DMS153 (cell line): ENCODE measurements around the gene NANOS2.

Experiments
- DNase-seq: peaks from one replicate; lab custom pipeline; 2025; lab: John Stamatoyannopoulos, UW

The NANOS2 gene

DNA sequence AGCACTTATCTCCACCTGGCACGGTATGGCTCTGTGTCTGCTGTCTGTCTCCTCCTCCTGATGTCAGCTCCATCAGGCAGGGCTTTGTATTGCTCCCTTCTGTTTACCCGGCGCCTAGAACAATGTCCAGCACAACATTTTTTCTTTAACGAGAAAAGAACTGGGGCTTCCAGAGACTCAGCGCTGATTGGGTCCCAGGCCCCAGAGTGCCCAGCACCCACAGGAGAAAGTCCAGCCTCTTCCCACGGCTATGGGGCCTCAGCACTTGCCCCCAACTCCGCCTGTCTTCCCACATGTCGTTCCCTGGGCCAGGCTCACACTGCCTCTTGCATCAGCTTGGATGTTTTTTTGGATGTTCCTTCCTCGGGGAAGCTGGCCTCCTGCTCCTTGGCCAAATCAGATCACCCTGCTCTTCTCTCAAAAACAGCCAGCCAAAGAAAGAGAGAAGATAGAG is 19.0 kb downstream of the NANOS2 start:
- DNase-seq: no peak

- no peak for DNase-seq
These were observed 23.7 kb downstream of the NANOS2 start for GRCh38 chr19:45890877-45891276.

DNA sequence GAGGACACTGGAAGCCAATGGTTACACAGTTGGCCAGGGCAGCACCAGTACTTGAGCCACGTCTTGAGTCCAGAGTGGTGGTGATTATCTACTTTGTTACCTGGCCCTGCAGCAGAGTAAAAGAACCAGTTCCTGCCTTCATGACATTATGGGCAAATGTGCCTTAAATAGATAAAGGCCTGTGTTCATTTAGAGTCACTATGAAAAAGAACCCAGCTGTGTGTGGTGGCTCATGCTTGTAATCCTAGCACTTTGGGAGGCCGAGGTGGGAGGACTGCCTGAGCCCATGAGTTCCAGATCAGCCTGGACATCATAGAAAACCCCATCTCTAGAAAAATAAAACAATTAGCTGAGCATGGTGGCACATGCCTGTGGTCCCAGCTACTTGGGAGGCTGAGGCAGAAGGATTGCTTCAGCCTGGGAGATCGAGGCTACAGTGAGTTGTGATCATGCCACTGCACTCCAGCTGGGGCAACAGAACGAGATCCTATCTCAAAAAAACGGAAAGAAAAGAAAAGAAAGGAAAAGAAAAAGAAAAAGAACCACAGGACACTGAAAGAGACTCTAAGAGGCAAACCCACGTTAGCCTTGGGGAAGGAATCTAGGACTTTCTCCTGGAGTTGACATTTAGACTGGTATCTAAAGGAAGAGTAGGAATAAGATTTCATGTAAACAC is 25.2 kb downstream of the NANOS2 start:
- DNase-seq: no peak

DNA sequence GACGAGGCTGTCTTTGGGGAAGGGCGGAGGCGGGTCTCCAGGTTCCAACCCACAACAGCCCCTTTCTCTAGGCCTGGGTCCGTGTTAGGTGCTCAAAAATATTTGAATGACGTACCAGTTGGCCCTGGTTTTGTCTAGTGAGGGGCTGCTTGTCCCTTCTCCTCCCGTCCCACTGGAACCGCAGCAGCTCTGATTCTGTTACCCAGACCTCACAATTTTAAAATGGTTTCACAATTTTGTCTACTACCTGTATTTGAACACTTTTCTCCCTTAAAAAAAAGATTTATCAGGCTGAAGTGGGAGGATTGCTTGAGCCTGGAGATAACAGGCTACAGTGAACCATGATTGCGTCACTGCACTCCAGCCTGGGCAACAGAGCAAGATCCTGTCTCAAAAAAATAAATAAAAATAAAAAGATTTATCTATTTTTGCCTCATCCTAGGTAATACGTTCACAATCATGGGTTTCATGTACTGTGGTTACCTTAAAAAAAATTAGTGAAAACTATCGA is 27.3 kb downstream of the NANOS2 start:
- no peak for DNase-seq

DNA sequence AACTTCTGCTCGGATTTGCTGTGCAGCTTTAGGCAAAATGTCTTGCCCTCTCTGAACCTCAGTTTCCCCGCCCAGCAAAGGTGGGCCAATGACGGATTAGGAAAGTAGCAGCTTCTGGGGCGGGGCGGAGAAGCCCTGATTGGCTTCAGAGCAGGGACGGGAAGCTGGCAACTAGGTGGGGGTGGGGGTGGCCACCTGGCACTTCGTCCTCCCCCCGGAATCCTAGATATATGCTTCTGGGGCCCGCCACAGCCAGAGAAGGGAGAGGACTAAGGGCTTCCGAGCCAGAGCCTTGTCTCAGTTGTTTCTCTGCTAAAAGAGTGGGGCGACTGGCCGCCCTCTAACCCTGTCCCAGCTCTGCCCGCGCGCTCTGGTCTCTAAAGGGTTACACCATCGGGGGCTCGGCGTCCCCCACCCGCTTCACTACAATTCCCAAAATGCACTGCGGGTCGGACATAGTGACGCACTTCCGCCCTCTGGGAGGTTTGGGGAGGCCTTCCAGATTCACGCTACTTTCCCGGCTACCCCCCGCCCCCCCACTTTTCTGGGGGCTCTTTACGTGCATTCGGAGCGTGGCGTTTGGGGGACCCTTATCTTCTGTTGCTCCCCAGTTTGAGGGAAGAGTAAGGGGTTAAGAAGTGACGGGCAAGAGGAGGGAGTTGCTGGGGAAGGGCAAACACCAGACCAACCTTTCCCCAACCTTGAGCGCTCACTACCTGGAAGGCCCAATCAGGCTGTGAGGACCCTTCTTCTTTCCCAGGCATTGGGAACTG is 28.0 kb downstream of the NANOS2 start:
- DNase-seq: peak; percentile 76

GRCh38 chr19:45885556-45886426 is 28.8 kb downstream of the NANOS2 start, which contains the start of gene IRF2BP1:
Gene IRF2BP1, minus strand, starts transcription at chr19:45886141. Its CDS starts 367 bp downstream, at chr19:45885774.
- DNase-seq: peak; percentile 80

- DNase-seq: no peak
These were observed 29.7 kb downstream of the NANOS2 start for GRCh38 chr19:45884682-45885555.

GRCh38 chr19:45883881-45884681 is 30.5 kb downstream of the NANOS2 start:
- DNase-seq: no peak

DNA sequence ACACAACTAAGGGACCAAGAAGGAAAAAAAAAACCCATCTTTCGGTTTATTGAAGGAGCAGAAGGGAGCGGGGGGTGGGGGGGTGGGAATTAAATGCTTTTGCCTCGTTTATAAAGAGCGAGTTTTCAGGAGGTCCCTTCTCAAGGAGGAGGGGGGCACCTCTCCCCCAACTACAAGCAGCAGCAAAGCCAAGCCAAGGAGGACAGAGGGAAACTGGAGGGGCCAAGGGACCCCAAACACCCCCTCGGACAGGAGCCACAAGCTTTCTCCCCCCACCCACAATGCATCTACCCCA is 31.0 kb downstream of the NANOS2 start:
- no peak for DNase-seq

DNA sequence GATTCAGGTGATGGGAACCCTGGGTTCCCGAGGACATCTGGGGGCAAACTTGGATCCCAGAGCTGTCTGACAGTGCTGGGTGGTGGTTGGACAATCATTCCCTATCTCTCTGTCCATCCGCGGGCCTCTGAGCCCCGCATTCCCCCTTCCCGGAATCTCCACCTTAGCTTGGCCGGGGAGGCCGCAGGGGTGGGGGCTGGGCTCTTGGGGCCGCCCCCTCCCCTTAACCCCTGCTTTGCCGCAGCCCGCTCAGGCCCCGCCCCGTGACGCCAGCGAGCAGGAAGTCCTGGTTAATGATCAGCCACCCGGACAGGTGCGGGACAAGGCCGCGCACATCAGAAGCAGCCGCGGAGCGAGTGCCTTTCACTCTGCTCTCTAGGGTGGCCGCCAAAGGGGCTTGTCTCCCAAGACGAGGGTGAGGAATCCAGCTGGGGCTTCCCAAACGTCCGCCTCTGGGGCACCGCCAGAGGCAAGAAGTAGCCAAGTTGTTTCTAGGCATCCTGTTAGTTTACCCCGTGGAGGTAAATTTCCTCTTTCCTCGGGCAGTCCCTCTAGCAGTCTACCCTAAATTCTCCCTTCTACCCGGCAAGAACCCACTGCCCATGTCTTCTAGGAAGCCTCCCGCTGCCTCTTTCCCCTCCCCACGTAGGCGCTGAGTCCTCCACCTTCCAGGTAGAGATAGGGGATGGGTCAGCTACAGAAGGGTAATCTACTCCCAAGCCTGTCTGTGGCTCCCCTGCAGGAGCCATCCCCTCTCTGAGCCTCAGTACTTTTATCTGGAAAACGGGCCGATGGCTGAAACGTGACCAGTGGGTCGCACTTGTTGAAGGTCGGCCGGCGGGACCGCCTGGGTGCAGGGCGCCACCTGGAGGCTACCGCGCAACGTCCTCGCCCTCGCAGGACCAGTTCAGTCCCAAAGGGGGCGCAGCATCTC is 31.7 kb downstream of the NANOS2 start:
- DNase-seq: peak; percentile 17

DNA sequence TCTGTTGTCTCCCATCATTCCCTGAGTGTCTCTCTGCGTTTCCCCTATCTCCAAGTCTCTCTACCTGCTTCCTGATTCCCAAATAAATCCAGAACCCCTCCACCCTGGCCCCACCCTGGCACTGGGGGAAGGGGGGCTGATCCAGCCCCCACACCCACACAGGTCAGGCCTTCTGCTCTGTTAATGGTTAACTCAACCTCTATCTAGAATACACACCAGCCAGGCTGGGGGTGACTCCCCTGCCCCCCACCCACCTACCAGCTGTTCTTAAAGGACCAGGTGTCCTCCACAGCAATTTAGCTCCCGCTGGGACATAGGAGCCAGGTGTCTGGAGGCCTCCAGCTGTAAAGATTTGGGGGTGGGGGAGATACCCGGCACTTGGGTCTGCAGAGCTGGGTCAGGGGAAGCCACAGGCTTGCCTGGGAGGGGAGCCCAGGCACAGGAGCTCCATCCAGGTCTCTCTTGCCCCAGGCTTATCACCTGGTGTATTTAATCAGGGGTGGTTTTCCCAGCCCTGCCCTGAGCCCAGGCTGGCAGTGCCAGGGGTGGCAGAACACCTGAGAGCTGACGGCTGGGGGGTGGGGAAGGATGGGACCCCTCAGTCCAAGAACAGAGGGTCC is 32.6 kb downstream of the NANOS2 start:
- DNase-seq: no peak

GRCh38 chr19:45881082-45881908 is 33.3 kb downstream of the NANOS2 start:
- DNase-seq: no peak

DNA sequence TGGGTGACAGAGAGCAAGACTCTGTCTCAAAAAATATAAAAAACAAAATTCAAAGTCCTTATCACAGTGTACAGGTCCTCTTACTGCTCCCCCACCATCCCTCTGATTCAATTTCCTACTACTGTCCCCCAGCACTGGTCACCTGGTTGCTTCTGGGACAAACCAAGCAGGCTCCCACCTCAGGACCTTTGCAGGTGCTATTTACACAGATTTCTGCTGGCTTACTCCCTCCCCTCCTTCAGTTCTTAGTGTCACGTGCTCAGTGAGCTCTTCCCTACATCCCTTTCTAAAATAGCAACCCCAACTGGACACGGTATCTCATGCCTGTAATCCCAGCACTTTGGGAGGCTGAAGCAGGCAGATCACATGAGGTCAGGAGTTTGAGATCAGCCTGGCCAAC is 34.6 kb downstream of the NANOS2 start:
- no peak for DNase-seq

- DNase-seq: no peak
These were observed 35.5 kb downstream of the NANOS2 start for GRCh38 chr19:45879055-45879454.

- no peak for DNase-seq
These were observed 36.4 kb downstream of the NANOS2 start for GRCh38 chr19:45878043-45878794.

DNA sequence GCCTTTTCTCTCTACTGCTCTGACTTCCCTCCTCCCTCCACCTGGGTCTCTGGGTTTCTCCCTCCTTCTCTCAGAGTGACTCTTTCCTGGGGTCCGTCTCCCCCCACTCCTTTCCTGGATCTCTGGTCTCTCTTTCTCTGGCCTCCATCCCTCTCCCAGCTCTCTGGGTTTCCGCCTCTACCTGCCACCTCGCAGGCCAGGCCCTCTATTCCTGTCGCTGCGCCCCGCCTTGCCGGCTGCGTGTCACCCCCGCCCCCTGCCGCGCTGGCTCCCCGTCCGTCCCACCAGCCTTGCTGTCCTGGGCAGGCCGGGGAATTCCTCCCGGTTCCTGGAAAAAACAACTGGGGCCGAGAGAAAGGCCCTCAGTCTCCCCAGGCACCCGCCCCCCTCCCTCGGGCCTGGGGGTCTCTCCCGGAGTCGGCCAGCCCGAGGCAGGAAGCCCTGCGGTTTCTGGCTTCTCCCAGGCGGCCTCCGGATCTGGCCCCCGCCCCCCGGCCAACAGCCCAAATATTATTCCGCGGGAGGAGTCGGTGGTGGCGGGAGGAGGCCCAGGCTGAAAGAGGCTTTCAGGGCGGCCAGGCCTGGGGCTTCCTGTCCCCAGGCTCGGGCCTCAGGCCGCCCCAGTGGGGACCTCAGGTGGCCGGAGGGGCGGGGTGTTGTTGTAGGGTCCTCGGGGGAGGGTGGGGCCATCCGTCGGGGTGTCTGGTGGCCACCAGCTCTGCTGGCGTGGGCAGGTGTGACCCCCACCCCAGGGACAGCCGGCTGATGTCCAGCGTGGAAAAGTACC is 38.0 kb downstream of the NANOS2 start:
- no peak for DNase-seq

- DNase-seq: no peak
These were observed 38.5 kb downstream of the NANOS2 start for GRCh38 chr19:45876161-45876410.
